ENCODE results near the gene NELFCD. TPM values are rescaled to one million over a fixed set of nuclear protein-coding genes. Genes with fewer than 3 reads are reported as not detected.
A peak's percentile ranks its signal among the peaks of the same experiment; 100 is the strongest.

The NELFCD gene
- total and polyA plus RNA-seq, 2 donors (not counting 1 experiment from before 2014, with no cell fraction given) = 80.2 to 107 TPM

DNA sequence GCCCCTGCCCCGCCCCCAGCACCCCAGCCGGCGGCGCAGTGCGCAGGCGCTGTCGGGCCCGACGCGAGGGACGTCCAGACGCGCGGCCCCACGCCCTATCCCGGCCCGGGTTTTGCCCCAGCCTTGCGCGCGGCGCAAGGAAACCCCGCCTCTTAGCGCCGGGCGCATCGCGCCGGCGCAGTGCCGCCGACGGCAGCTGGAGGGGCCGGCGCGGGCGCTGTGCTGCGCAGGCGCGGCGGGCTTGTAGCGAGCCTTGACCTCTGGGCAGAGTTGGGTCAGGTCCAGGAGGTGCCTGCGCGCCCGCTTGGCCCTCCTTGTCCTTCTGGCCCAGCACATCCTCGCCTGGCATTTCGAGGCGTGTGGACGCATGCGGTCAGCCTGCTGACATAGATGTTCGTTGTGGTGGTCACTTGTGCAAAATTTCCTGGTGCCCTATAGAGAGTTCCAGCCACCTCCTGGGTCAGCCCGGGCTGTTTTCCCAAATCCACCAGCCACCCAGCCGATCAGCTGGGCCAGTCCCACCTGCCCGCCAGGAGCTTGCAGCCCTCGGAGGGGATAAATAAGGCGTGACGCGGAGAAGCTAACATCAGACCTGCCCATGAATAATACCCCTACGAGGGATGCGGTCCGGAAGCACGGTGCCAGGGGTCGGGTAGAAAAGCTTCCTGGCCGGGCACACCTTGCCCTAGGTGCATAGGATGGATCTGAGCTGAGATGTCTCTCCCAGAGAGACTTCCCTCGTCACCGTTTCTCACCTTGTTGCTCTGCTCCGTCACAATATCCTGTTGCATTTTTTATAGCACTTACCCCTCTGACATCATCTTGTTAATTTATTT lies 62.0 kb downstream of the NELFCD start:
- Histone ChIP-seq H3K27me3 (replicated peaks in 1 of 4; ENCODE audit: control extremely low read depth in 1 of 4, control insufficient read depth in 3 of 4, insufficient read depth in 4 of 4, low read length in 3 of 4) (no peaks in the 10 kb centered on the region), H3K9ac (ENCODE audit: low read length) (peak overlapping the region; percentile 88), H3K27ac (ENCODE audit: low read length in 2 of 2) (peak overlapping the region; percentile 69 to 89), H3K4me3 (ENCODE audit: control extremely low read depth in 1 of 5, extremely low read depth in 1 of 5, insufficient read depth in 1 of 5, low read depth in 2 of 5, low read length in 4 of 5) (peak overlapping the region in 4 of 5 experiments; percentile 80 to 97 (median 86)), H3K79me2 (ENCODE audit: control insufficient read depth, insufficient read depth, low read length) (peaks cover 54% of the 10 kb centered on the region), H2AFZ (ENCODE audit: insufficient read depth, low read depth, low read length, poor library complexity, severe bottlenecking) (peak overlapping the region; percentile 84), H3K36me3 (replicated peaks in 1 of 2; ENCODE audit: control extremely low read depth in 1 of 2, control insufficient read depth in 1 of 2, extremely low read depth in 1 of 2, insufficient read depth in 2 of 2, low read length in 1 of 2) (peaks cover 0 to 13% of the 10 kb centered on the region in 2 experiments), H3K9me3 (ENCODE audit: control extremely low read depth in 1 of 3, control insufficient read depth in 2 of 3, insufficient read depth in 1 of 3, low read length in 2 of 3) (no peaks in the 10 kb centered on the region), H3K4me2 (replicated peaks; ENCODE audit: low read depth, low read length, poor library complexity, severe bottlenecking) (peak overlapping the region; percentile 92), H3K4me1 (ENCODE audit: control insufficient read depth in 2 of 2, insufficient read depth in 2 of 2, low read length in 2 of 2) (peaks cover 45 to 47% of the 10 kb centered on the region in 2 donors), H4K20me1 (ENCODE audit: control insufficient read depth, insufficient read depth, low read length, poor library complexity, severe bottlenecking) (peaks cover 33% of the 10 kb centered on the region)
- ATAC-seq (ENCODE audit: low read depth) (peak; percentile 98), DNase-seq (peak; percentile 96)
- intact Hi-C loops (cut with micrococcal nuclease) = loop anchor here (1.0 to 5.0 kb wide), 6 partner anchors 11 to 736 kb away; partner anchors contain the start of genes ATP5F1E, NELFCD and RAB22A
- H3K27me3 Mint-ChIP-seq = no peaks in the 10 kb centered on the region
- CTCF ChIA-PET = interaction anchor here (0.7 to 2.9 kb wide), 9 partner anchors 10 to 179 kb away, joined by 3 to 10 read pairs (median 4); partner anchors contain the start of gene ATP5F1E
- WGBS (ENCODE audit: insufficient coverage) = 6% methylated on average over 54 of the region's 66 CpGs
- TF ChIP-seq EZH2 (IDR thresholded peaks at IDR 0.05; ENCODE audit: borderline replicate concordance, insufficient read depth, low read depth, low read length, poor library complexity, severe bottlenecking) = no peak
- TF ChIP-seq, protein P1, sequence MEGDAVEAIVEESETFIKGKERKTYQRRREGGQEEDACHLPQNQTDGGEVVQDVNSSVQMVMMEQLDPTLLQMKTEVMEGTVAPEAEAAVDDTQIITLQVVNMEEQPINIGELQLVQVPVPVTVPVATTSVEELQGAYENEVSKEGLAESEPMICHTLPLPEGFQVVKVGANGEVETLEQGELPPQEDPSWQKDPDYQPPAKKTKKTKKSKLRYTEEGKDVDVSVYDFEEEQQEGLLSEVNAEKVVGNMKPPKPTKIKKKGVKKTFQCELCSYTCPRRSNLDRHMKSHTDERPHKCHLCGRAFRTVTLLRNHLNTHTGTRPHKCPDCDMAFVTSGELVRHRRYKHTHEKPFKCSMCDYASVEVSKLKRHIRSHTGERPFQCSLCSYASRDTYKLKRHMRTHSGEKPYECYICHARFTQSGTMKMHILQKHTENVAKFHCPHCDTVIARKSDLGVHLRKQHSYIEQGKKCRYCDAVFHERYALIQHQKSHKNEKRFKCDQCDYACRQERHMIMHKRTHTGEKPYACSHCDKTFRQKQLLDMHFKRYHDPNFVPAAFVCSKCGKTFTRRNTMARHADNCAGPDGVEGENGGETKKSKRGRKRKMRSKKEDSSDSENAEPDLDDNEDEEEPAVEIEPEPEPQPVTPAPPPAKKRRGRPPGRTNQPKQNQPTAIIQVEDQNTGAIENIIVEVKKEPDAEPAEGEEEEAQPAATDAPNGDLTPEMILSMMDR (IDR thresholded peaks at IDR 0.05) = no peak
- POLR2A ChIA-PET = interaction anchor here (1.4 to 2.4 kb wide), 3 partner anchors 11 to 154 kb away, joined by 4 to 28 read pairs (median 5); partner anchors contain the start of gene ATP5F1E
- peaks cover 51% of the 10 kb centered on the region for H3K4me1 Mint-ChIP-seq
- peak overlapping the region; percentile 94 for H3K4me3 Mint-ChIP-seq
- H3K27ac Mint-ChIP-seq = peak overlapping the region; percentile 93
- no peaks in the 10 kb centered on the region for H3K9me3 Mint-ChIP-seq (ENCODE audit: insufficient read depth)
